ENCODE results near the gene TRIM73. TPM values are rescaled to one million over a fixed set of nuclear protein-coding genes. Genes with fewer than 3 reads are reported as not detected.
A peak's percentile ranks its signal among the peaks of the same experiment; 100 is the strongest.
"Not testable (repeated sequence)": the region's sequence is repeated elsewhere in the genome, so short reads cannot be mapped to it uniquely, and the experiment has no call there.

Gene TRIM73
- total and polyA plus RNA-seq, 8 donors: 6.1 to 22.8 (median 11.7) TPM; not detected in 1

GRCh38 chr7:75398771-75399700, 3.6 kb downstream of the TRIM73 start:
- H3K4me3 ChIP-seq; H3K27ac ChIP-seq; DNase-seq; H3K4me1 ChIP-seq; H3K36me3 ChIP-seq; intact Hi-C loops (cut with DNase I; ENCODE audit: low total_unique reads); H3K9me3 ChIP-seq; H3K27me3 ChIP-seq: not testable (repeated sequence)
- WGBS, 5 donors: 78 to 100% (median 93%) methylated on average over 1 to 4 of the region's 34 CpGs; no CpG with 5 or more reads in 2 of the 5 donors

GRCh38 chr7:75400575-75400974, 5.1 kb downstream of the TRIM73 start:
- H3K4me3 ChIP-seq; DNase-seq; H3K4me1 ChIP-seq; H3K36me3 ChIP-seq; intact Hi-C loops (cut with DNase I; ENCODE audit: low total_unique reads); H3K27me3 ChIP-seq; H3K27ac ChIP-seq; H3K9me3 ChIP-seq: not testable (repeated sequence)
- whole genome bisulfite sequencing, 5 donors: no CpG with 5 or more reads among the region's 6 CpGs

- H3K4me3 ChIP-seq; intact Hi-C loops (cut with DNase I; ENCODE audit: low total_unique reads); DNase-seq; H3K36me3 ChIP-seq; H3K4me1 ChIP-seq; H3K9me3 ChIP-seq; H3K27me3 ChIP-seq; H3K27ac ChIP-seq: not testable (repeated sequence)
- WGBS, 5 donors: no CpG with 5 or more reads among the region's 28 CpGs
Observed at GRCh38 chr7:75403455-75404443, 8.3 kb downstream of the TRIM73 start.

- H3K36me3 ChIP-seq; H3K4me3 ChIP-seq; H3K4me1 ChIP-seq; H3K27ac ChIP-seq; H3K9me3 ChIP-seq; intact Hi-C loops (cut with DNase I; ENCODE audit: low total_unique reads); DNase-seq; H3K27me3 ChIP-seq: not testable (repeated sequence)
- WGBS, 5 donors: 60 to 83% methylated on average over 1 to 4 of the region's 18 CpGs; no CpG with 5 or more reads in 3 of the 5 donors
Observed at GRCh38 chr7:75404663-75405062, 9.2 kb downstream of the TRIM73 start.

- DNase-seq; H3K9me3 ChIP-seq; H3K36me3 ChIP-seq; H3K27me3 ChIP-seq; H3K4me1 ChIP-seq; intact Hi-C loops (cut with DNase I; ENCODE audit: low total_unique reads): not testable (repeated sequence)
- WGBS, 5 donors: 0 to 48% (median 30%) methylated on average over 7 to 14 of the region's 74 CpGs; no CpG with 5 or more reads in 1 of the 5 donors
- Histone ChIP-seq H3K4me3 (peak overlapping the region; percentile 39 to 49 (median 42)), H3K27ac (peak overlapping the region in 1 of 5 donors; percentile 64)
Observed at GRCh38 chr7:75409880-75410822, 14.7 kb downstream of the TRIM73 start.

- DNase-seq; H3K27me3 ChIP-seq; H3K9me3 ChIP-seq; H3K4me1 ChIP-seq; H3K27ac ChIP-seq; H3K4me3 ChIP-seq; intact Hi-C loops (cut with DNase I; ENCODE audit: low total_unique reads): not testable (repeated sequence)
- WGBS, 5 donors: no CpG with 5 or more reads among the region's 13 CpGs
- H3K36me3 ChIP-seq: peaks cover 3 to 13% (median 11%) of the 10 kb centered on the region in 4 donors
Observed at GRCh38 chr7:75410823-75411173, 15.4 kb downstream of the TRIM73 start.

- 38 to 60% (median 57%) methylated on average over 4 to 5 of the region's 6 CpGs for WGBS, 5 donors
- peaks cover 6 to 42% (median 31%) of the 10 kb centered on the region in 4 donors for H3K36me3 ChIP-seq
- H3K4me3 ChIP-seq; DNase-seq; H3K27me3 ChIP-seq; intact Hi-C loops (cut with DNase I; ENCODE audit: low total_unique reads); H3K9me3 ChIP-seq; H3K4me1 ChIP-seq; H3K27ac ChIP-seq: not testable (repeated sequence)
Observed at GRCh38 chr7:75414204-75414603, 18.8 kb downstream of the TRIM73 start.

- whole genome bisulfite sequencing, 5 donors: 64 to 78% (median 72%) methylated on average over 7 to 12 of the region's 13 CpGs
- H3K36me3 ChIP-seq: peaks cover 6 to 48% (median 36%) of the 10 kb centered on the region in 4 donors
- not testable (repeated sequence) for DNase-seq
Observed at GRCh38 chr7:75414708-75415427, 19.4 kb downstream of the TRIM73 start.

GRCh38 chr7:75415428-75415817, 20.0 kb downstream of the TRIM73 start:
- peaks cover 6 to 54% (median 42%) of the 10 kb centered on the region in 4 donors for H3K36me3 ChIP-seq
- H3K4me3 ChIP-seq; intact Hi-C loops (cut with DNase I; ENCODE audit: low total_unique reads); H3K4me1 ChIP-seq; H3K27me3 ChIP-seq; H3K9me3 ChIP-seq; DNase-seq; H3K27ac ChIP-seq: not testable (repeated sequence)
- 80 to 96% (median 88%) methylated on average over 4 to 11 of the region's 11 CpGs for WGBS, 5 donors

More at GRCh38 chr7:75414708-75415427, 19.4 kb downstream of the TRIM73 start:
- H3K4me3 ChIP-seq; H3K9me3 ChIP-seq; H3K4me1 ChIP-seq; intact Hi-C loops (cut with DNase I; ENCODE audit: low total_unique reads); H3K27ac ChIP-seq; H3K27me3 ChIP-seq: not testable (repeated sequence)

GRCh38 chr7:75415829-75416373, 20.5 kb downstream of the TRIM73 start:
- intact Hi-C loops (cut with DNase I; ENCODE audit: low total_unique reads); H3K4me3 ChIP-seq; H3K27ac ChIP-seq; H3K4me1 ChIP-seq; H3K27me3 ChIP-seq; H3K9me3 ChIP-seq; DNase-seq: not testable (repeated sequence)
- H3K36me3 ChIP-seq: peaks cover 7 to 59% (median 45%) of the 10 kb centered on the region in 4 donors
- 77 to 83% (median 81%) methylated on average over 8 to 20 of the region's 27 CpGs for WGBS, 5 donors
